ENCODE measurements around the gene TPPP.
A peak's percentile ranks its signal among the peaks of the same experiment; 100 is the strongest.

Gene TPPP

GRCh38 chr5:665956-666711, 27.0 kb downstream of the TPPP start:
- Histone ChIP-seq H3K36me3 (peaks cover 24% of the 10 kb centered on the region), H3K9me3 (no peaks in the 10 kb centered on the region), H3K27me3 (no peaks in the 10 kb centered on the region), H3K4me1 (peaks cover 3% of the 10 kb centered on the region; the same call in 1 of the 2 replicates), H3K4me3 (ENCODE audit: low read depth, low read length) (no peak overlapping the region)
- peak; percentile 3 for DNase-seq
- TF ChIP-seq CTCF (IDR thresholded peaks at IDR 0.05; ENCODE audit: low read depth, low read length) = no peak

- TF ChIP-seq CTCF (IDR thresholded peaks at IDR 0.05; ENCODE audit: low read depth, low read length) = no peak
- peaks cover 24% of the 10 kb centered on the region for H3K36me3 ChIP-seq
- H3K27me3 ChIP-seq = no peaks in the 10 kb centered on the region
- peak; percentile 17 for DNase-seq
- no peaks in the 10 kb centered on the region for H3K9me3 ChIP-seq
- H3K4me1 ChIP-seq = no peaks in the 10 kb centered on the region
- H3K4me3 ChIP-seq (ENCODE audit: low read depth, low read length) = no peak overlapping the region
Measured at GRCh38 chr5:665541-665955, 27.6 kb downstream of the TPPP start.

GRCh38 chr5:664994-665360, 28.2 kb downstream of the TPPP start:
- Histone ChIP-seq H3K27me3 (no peaks in the 10 kb centered on the region), H3K4me3 (ENCODE audit: low read depth, low read length) (no peak overlapping the region), H3K36me3 (peaks cover 29% of the 10 kb centered on the region), H3K4me1 (no peaks in the 10 kb centered on the region), H3K9me3 (no peaks in the 10 kb centered on the region)
- DNase-seq = no peak
- no peak for TF ChIP-seq CTCF (IDR thresholded peaks at IDR 0.05; ENCODE audit: low read depth, low read length)

GRCh38 chr5:664343-664993, 28.7 kb downstream of the TPPP start:
- no peak for DNase-seq
- no peak overlapping the region for H3K4me3 ChIP-seq (ENCODE audit: low read depth, low read length)
- H3K4me1 ChIP-seq = no peaks in the 10 kb centered on the region
- H3K9me3 ChIP-seq = peaks cover 3% of the 10 kb centered on the region; the same call in 1 of the 2 replicates
- peaks cover 33% of the 10 kb centered on the region for H3K36me3 ChIP-seq
- no peak for TF ChIP-seq CTCF (IDR thresholded peaks at IDR 0.05; ENCODE audit: low read depth, low read length)
- H3K27me3 ChIP-seq = no peaks in the 10 kb centered on the region

GRCh38 chr5:663436-664342, 29.5 kb downstream of the TPPP start:
- Histone ChIP-seq H3K36me3 (peaks cover 37% of the 10 kb centered on the region), H3K27me3 (no peaks in the 10 kb centered on the region), H3K9me3 (peaks cover 3% of the 10 kb centered on the region; the same call in 1 of the 2 replicates), H3K4me1 (no peaks in the 10 kb centered on the region), H3K4me3 (ENCODE audit: low read depth, low read length) (no peak overlapping the region)
- no peak for DNase-seq
- TF ChIP-seq CTCF (IDR thresholded peaks at IDR 0.05; ENCODE audit: low read depth, low read length) = 0 out of 2 replicates have a peak, but pooled peaks have one; percentile 4

Measured in BE2C (cell line).